H1 (cell line): ENCODE measurements around the gene SLC2A13. TPM values are rescaled to one million over a fixed set of nuclear protein-coding genes. Genes with fewer than 3 reads are reported as not detected.

ENCODE experiments used
- CTCF ChIA-PET: fragments of 300-600 bp; sonication (Branson Sonifier 250); formaldehyde crosslinking; loops from one replicate; lab custom pipeline; 2021; ENCODE audit not compliant: partially characterized antibody; lab: Charles Lee
- POLR2A ChIA-PET: fragments of 300-600 bp; sonication (Branson Sonifier 250); formaldehyde crosslinking; loops from one replicate; lab custom pipeline; 2021; ENCODE audit warnings: inconsistent platforms; ENCODE audit not compliant: partially characterized antibody; lab: Charles Lee
- DNase-seq, 2 experiments: peaks; one replicate each; pipeline versions ENCODE4 v3.0.0 to v3.0.0-alpha.2; 2010 to 2022; ENCODE audit warnings: low spot score in 2 of 2, low read depth in 1 of 2, mixed read lengths in 1 of 2
- FAIRE-seq: peaks from 2 replicates; lab custom pipeline; 2011; peaks lifted over from hg19 to GRCh38; lab: Jason Lieb, UNC
- H2AFZ ChIP-seq: 2 replicates; pipeline ENCODE4 v1.8.1; 2012; ENCODE audit warnings: low read length, inconsistent platforms
- H2AK5ac ChIP-seq: 2 replicates; pipeline ENCODE4 v1.6.1; 2013; ENCODE audit warnings: low read depth, low read length
- H2BK120ac ChIP-seq: replicated peaks from 2 replicates; pipeline ENCODE3; 2013; ENCODE audit warnings: low read depth, low read length, inconsistent platforms
- H2BK12ac ChIP-seq: 2 replicates; pipeline ENCODE4 v1.6.1; 2013; ENCODE audit warnings: low read depth, low read length
- H2BK15ac ChIP-seq: 2 replicates; pipeline ENCODE4 v1.6.1; 2013; ENCODE audit warnings: low read length
- H2BK20ac ChIP-seq: 2 replicates; pipeline ENCODE4 v1.6.1; 2013; ENCODE audit warnings: low read length
- H2BK5ac ChIP-seq: 2 replicates; pipeline ENCODE4 v1.6.1; 2013; ENCODE audit warnings: low read depth, low read length
- H3K14ac ChIP-seq: 2 replicates; pipeline ENCODE4 v1.6.1; 2013; ENCODE audit warnings: inconsistent platforms; ENCODE audit not compliant: insufficient read length
- H3K18ac ChIP-seq: 2 replicates; pipeline ENCODE4 v1.6.1; 2013; ENCODE audit warnings: low read length; ENCODE audit errors: extremely low read depth
- H3K23ac ChIP-seq: 2 replicates; pipeline ENCODE4 v1.6.1; 2013; ENCODE audit warnings: inconsistent platforms; ENCODE audit not compliant: insufficient read length
- H3K23me2 ChIP-seq: 2 replicates; pipeline ENCODE4 v1.6.1; 2013; ENCODE audit warnings: low read depth, low read length
- H3K27ac ChIP-seq: 2 replicates; pipeline ENCODE4 v1.6.1; 2011; ENCODE audit warnings: low read depth, low read length, inconsistent platforms
- H3K27me3 ChIP-seq, 4 experiments: replicated peaks in 1 of 4; 1 replicate in 1 of 4; 2 replicates in 3 of 4; pipeline versions ENCODE4 v1.6.1 to v1.8.1; 2011 to 2013; ENCODE audit warnings: low read length in 3 of 4, mild to moderate bottlenecking in 3 of 4, inconsistent platforms in 2 of 4, mixed read lengths in 2 of 4, moderate library complexity in 1 of 4; ENCODE audit not compliant: control insufficient read depth in 3 of 4, insufficient read depth in 3 of 4; ENCODE audit errors: extremely low read depth in 1 of 4
- H3K36me3 ChIP-seq, 4 experiments: 2 replicates each; pipeline versions ENCODE4 v1.6.1 to v1.8.1; 2011 to 2013; ENCODE audit warnings: mild to moderate bottlenecking in 4 of 4, low read length in 3 of 4, moderate library complexity in 2 of 4, control low read depth in 1 of 4, inconsistent platforms in 1 of 4; ENCODE audit not compliant: insufficient read depth in 4 of 4, control insufficient read depth in 2 of 4
- H3K4ac ChIP-seq: replicated peaks from 2 replicates; pipeline ENCODE3; 2013; ENCODE audit warnings: low read length, low read depth, mixed read lengths, inconsistent platforms; ENCODE audit not compliant: insufficient read length
- H3K4me1 ChIP-seq, 4 experiments: replicated peaks in 1 of 4; 1 replicate in 1 of 4; 2 replicates in 3 of 4; pipeline versions ENCODE4 v1.6.1 to v1.8.1; 2011 to 2013; ENCODE audit warnings: low read length in 3 of 4, inconsistent platforms in 2 of 4, mixed read lengths in 1 of 4; ENCODE audit not compliant: insufficient read depth in 4 of 4, control insufficient read depth in 3 of 4
- H3K4me2 ChIP-seq, 2 experiments: 2 replicates each; pipeline versions ENCODE4 v1.6.1 to v1.8.1; 2011 to 2013; ENCODE audit warnings: low read depth in 2 of 2, low read length in 2 of 2, control low read depth in 1 of 2, inconsistent platforms in 1 of 2, mild to moderate bottlenecking in 1 of 2; ENCODE audit not compliant: insufficient read depth in 1 of 2
- H3K4me3 ChIP-seq, 4 experiments: fragments of 200-600, 300-600 bp in 1 of 4; sonication (generic), shearing (Covaris generic), sonication (Bioruptor Twin) in 1 of 4; 2 replicates each; pipeline versions ENCODE4 v1.5.1 to v1.8.1; 2011 to 2016; ENCODE audit warnings: low read length in 4 of 4, low read depth in 3 of 4, control low read depth in 2 of 4, inconsistent platforms in 2 of 4, mild to moderate bottlenecking in 2 of 4, mixed read lengths in 1 of 4, moderate library complexity in 1 of 4; ENCODE audit not compliant: insufficient read depth in 2 of 4; ENCODE audit errors: extremely low read depth in 1 of 4
- H3K56ac ChIP-seq: replicated peaks from 2 replicates; pipeline ENCODE3; 2013; ENCODE audit warnings: low read depth, mild to moderate bottlenecking, mixed read lengths, low read length, inconsistent platforms; ENCODE audit not compliant: insufficient read length
- H3K79me1 ChIP-seq: 2 replicates; pipeline ENCODE4 v1.6.1; 2013; ENCODE audit warnings: low read depth, low read length, control low read depth
- H3K79me2 ChIP-seq, 2 experiments: 2 replicates each; pipeline versions ENCODE4 v1.6.1 to v1.8.1; 2012 to 2013; ENCODE audit warnings: low read length in 2 of 2, mild to moderate bottlenecking in 2 of 2, inconsistent platforms in 1 of 2; ENCODE audit not compliant: insufficient read depth in 2 of 2, control insufficient read depth in 1 of 2
- H3K9ac ChIP-seq, 4 experiments: replicated peaks in 1 of 4; 1 replicate in 1 of 4; 2 replicates in 3 of 4; pipeline versions ENCODE4 v1.6.1 to v1.8.1; 2011 to 2013; ENCODE audit warnings: low read depth in 3 of 4, low read length in 3 of 4, control low read depth in 2 of 4, mild to moderate bottlenecking in 2 of 4, moderate library complexity in 2 of 4, inconsistent platforms in 1 of 4; ENCODE audit errors: extremely low read depth in 1 of 4
- H3K9me3 ChIP-seq, 2 experiments: 2 replicates each; pipeline versions ENCODE4 v1.6.1 to v1.8.1; 2012 to 2013; ENCODE audit warnings: mild to moderate bottlenecking in 2 of 2, moderate library complexity in 2 of 2, control low read depth in 1 of 2, inconsistent platforms in 1 of 2, low read depth in 1 of 2, low read length in 1 of 2, mixed read lengths in 1 of 2; ENCODE audit not compliant: insufficient read depth in 2 of 2
- H4K20me1 ChIP-seq, 2 experiments: replicated peaks in 1 of 2; 2 replicates each; pipeline versions ENCODE3 to v1.8.1; 2011 to 2013; ENCODE audit warnings: inconsistent platforms in 2 of 2, low read length in 2 of 2, mild to moderate bottlenecking in 1 of 2; ENCODE audit not compliant: insufficient read depth in 2 of 2, control insufficient read depth in 1 of 2
- H4K5ac ChIP-seq: 2 replicates; pipeline ENCODE4 v1.6.1; 2013; ENCODE audit warnings: low read length, low read depth, mixed read lengths, inconsistent platforms; ENCODE audit not compliant: insufficient read length
- H4K8ac ChIP-seq: 2 replicates; pipeline ENCODE4 v1.8.0; 2013; ENCODE audit warnings: mild to moderate bottlenecking, moderate library complexity, low read length, inconsistent platforms; ENCODE audit not compliant: insufficient read depth; ENCODE audit errors: extremely low read depth
- H4K91ac ChIP-seq: replicated peaks from 2 replicates; pipeline ENCODE3; 2013; ENCODE audit warnings: low read length, mixed read lengths, inconsistent platforms; ENCODE audit not compliant: insufficient read length
- CREB1 ChIP-seq: IDR thresholded peaks from 2 replicates; pipeline ENCODE4 v1.6.1; 2012; ENCODE audit warnings: inconsistent platforms
- HDAC2 ChIP-seq, 2 experiments: fragments of 300-600 bp in 1 of 2; sonication (generic) in 1 of 2; IDR thresholded peaks; 2 replicates each; pipeline ENCODE4 v1.6.1; 2011 to 2012; ENCODE audit warnings: low read depth in 2 of 2, low read length in 2 of 2, mild to moderate bottlenecking in 2 of 2, moderate library complexity in 2 of 2, borderline replicate concordance in 1 of 2, inconsistent platforms in 1 of 2
- MAFK ChIP-seq: IDR thresholded peaks from 2 replicates; pipeline ENCODE4 v1.6.1; 2012; ENCODE audit warnings: low read depth, mild to moderate bottlenecking, improper control_type of control experiment, low read length
- POLR2A ChIP-seq, 2 experiments: IDR thresholded peaks; 1 replicate in 1 of 2; 2 replicates in 1 of 2; pipeline ENCODE4 v1.6.1; 2011; ENCODE audit warnings: low read depth in 2 of 2, low read length in 2 of 2, mild to moderate bottlenecking in 2 of 2; ENCODE audit errors: control extremely low read depth in 1 of 2
- RFX5 ChIP-seq: IDR thresholded peaks from 2 replicates; pipeline ENCODE4 v1.6.1; 2011; ENCODE audit warnings: low read depth, low read length, improper control_type of control experiment, borderline replicate concordance
- SIRT6 ChIP-seq: IDR thresholded peaks from one replicate; pipeline ENCODE4 v1.7.1; 2012; ENCODE audit warnings: low read length, inconsistent platforms
- SIX5 ChIP-seq: IDR thresholded peaks from 2 replicates; pipeline ENCODE4 v1.6.1; 2011; ENCODE audit warnings: mild to moderate bottlenecking, low read depth, low read length
- SP4 ChIP-seq: IDR thresholded peaks from 2 replicates; pipeline ENCODE4 v1.6.1; 2012; ENCODE audit warnings: low read length, inconsistent platforms
- TBP ChIP-seq: IDR thresholded peaks from 2 replicates; pipeline ENCODE4 v1.6.1; 2011; ENCODE audit warnings: low read depth, low read length, improper control_type of control experiment
- YY1 ChIP-seq: IDR thresholded peaks from 2 replicates; pipeline ENCODE4 v1.6.1; 2011; ENCODE audit warnings: low read depth, mild to moderate bottlenecking, low read length
- WGBS, 2 experiments: shearing (Covaris generic) in 1 of 2; methylation state at CpG; one replicate each; pipeline versions ENCODE4 v1.1.6 to v1.1.7; 2013 to 2015; ENCODE audit warnings: low lambda C conversion rate in 2 of 2, mixed read lengths in 2 of 2, inconsistent platforms in 1 of 2, low coverage in 1 of 2, missing lambda C conversion rate in 1 of 2; ENCODE audit not compliant: insufficient replicate concordance in 2 of 2, insufficient coverage in 1 of 2, insufficient read length in 1 of 2; ENCODE audit errors: extremely low coverage in 1 of 2, missing lambda C conversion rate in 1 of 2; 5-methylcytosine and 5-hydroxymethylcytosine counted together
- polyA plus RNA-seq, 7 experiments: library from polyadenylated mRNA; depleted of rRNA in 3 of 7; stranded (reverse) in 5 of 7; unstranded in 2 of 7; fragments of >200 nt in 5 of 7; fragments of 200-250 nt in 2 of 7; gene quantifications; 1 replicate in 5 of 7; 2 replicates in 1 of 7; 4 replicates in 1 of 7; pipeline versions ENCODE4 v1.2.1 to v1.2.3, GENCODE V29; 2011 to 2013; ENCODE audit warnings: missing spikeins in 2 of 7, mixed read lengths in 2 of 7
- total RNA-seq: library from RNA; stranded (reverse); fragmentation: NEBNext Ultra II Directional; extraction: Animal tissue kit (Norgen Biotek cat#: 25700); gene quantifications from 2 replicates; pipeline ENCODE4 v1.2.1, GENCODE V29; 2021
- TF ChIP-seq, protein P1 (sequence below): IDR thresholded peaks from 2 replicates; pipeline ENCODE4 v1.6.1; 2012; ENCODE audit warnings: inconsistent platforms
- TF ChIP-seq, protein P2 (sequence below): IDR thresholded peaks from 2 replicates; pipeline ENCODE4 v1.6.1; 2011; ENCODE audit warnings: low read depth, mild to moderate bottlenecking, low read length; ENCODE audit not compliant: insufficient read depth

The SLC2A13 gene
- total and polyA plus RNA-seq, 2 of the 8 experiments (the other 6 are each of a cell fraction or from before 2014, with no cell fraction given), result 2.8 to 9.6 TPM

DNA sequence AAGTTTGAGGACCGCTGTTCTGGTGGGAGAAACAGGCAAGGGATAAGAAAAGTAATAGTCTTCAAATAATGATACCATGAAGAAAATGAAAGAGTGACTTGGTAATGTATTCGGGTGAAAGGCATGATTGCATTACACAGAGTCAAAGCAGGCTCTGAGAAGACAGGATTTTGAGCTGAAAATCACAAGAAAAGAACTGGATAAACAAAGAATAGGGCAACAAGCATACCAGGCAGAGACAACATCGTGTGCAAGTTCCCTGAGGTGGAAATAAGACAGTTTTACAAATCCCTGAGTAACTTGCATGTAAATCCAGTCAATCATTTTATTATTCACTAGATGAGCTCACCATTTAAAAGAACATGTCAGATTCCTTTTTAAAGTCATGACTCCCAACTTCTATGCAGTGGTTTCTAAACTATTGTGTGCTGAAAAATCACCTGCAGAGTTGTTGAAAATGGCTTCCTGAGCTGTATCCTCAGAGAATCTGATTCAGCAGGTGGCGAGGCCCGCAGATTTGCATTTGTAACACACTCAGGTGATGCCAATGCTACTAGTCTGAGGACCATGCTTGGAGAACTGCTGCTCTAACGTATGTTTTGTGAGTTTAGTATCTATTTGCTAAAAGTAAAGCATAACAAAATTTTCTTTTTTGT is 353.3 kb downstream of the SLC2A13 start:
- no peaks in the 10 kb centered on the region for H3K23me2 ChIP-seq
- H2BK20ac ChIP-seq, result no peak overlapping the region
- no peaks in the 10 kb centered on the region for H3K79me2 ChIP-seq
- 0 out of 2 replicates have a peak overlapping the region, but pooled peaks have one; percentile 24 for H3K27ac ChIP-seq
- peak overlapping the region; percentile 57; the same call in 1 of the 2 replicates for H2BK5ac ChIP-seq
- H3K14ac ChIP-seq, result no peak overlapping the region
- H3K79me1 ChIP-seq, result no peaks in the 10 kb centered on the region
- no peaks in the 10 kb centered on the region for H3K36me3 ChIP-seq
- H4K5ac ChIP-seq, result no peak overlapping the region
- peak overlapping the region; percentile 36 for H3K4ac ChIP-seq
- H4K91ac ChIP-seq, result no peak overlapping the region
- no peak overlapping the region for H2BK120ac ChIP-seq
- no peak overlapping the region for H2BK15ac ChIP-seq
- DNase-seq (peak in 1 of 2 experiments; percentile 31), FAIRE-seq (peak; percentile 71)
- H3K23ac ChIP-seq, result no peak overlapping the region
- no peaks in the 10 kb centered on the region for H3K27me3 ChIP-seq
- peak overlapping the region in 1 of 4 experiments; percentile 14; a peak in 1 of 7 replicates for H3K9ac ChIP-seq
- no peak overlapping the region for H4K8ac ChIP-seq
- H4K20me1 ChIP-seq, result no peaks in the 10 kb centered on the region
- H3K4me3 ChIP-seq, result peak overlapping the region in 1 of 4 experiments; percentile 7; a peak in 1 of 8 replicates
- H3K4me2 ChIP-seq, result peak overlapping the region; percentile 15 to 38; a peak in 3 of 4 replicates
- 26% methylated on average over 6 of the region's 6 CpGs; no CpG with 5 or more reads in 1 of the 2 experiments for WGBS, 2 experiments
- peak overlapping the region; percentile 51; the same call in 1 of the 2 replicates for H2BK12ac ChIP-seq
- peaks cover 0 to 12% (median 5%) of the 10 kb centered on the region in 4 experiments; a peak in 4 of 7 replicates for H3K4me1 ChIP-seq
- POLR2A ChIA-PET, result interaction anchor here (1.0 to 1.5 kb wide), 2 partner anchors 10 to 20 kb away, joined by 3 read pairs; no protein-coding TSS in a partner anchor
- CTCF ChIA-PET, result interaction anchor here (0.6 to 1.3 kb wide), 3 partner anchors 10 to 258 kb away, joined by 3 to 4 read pairs (median 3); no protein-coding TSS in a partner anchor
- H3K56ac ChIP-seq, result no peak overlapping the region
- no peak overlapping the region for H2AFZ ChIP-seq
- no peak overlapping the region for H2AK5ac ChIP-seq
- H3K9me3 ChIP-seq, result no peaks in the 10 kb centered on the region
- no peak overlapping the region for H3K18ac ChIP-seq
- TF ChIP-seq RFX5, result no peak
- TF ChIP-seq SIRT6, result no peak
- TF ChIP-seq, protein P1, sequence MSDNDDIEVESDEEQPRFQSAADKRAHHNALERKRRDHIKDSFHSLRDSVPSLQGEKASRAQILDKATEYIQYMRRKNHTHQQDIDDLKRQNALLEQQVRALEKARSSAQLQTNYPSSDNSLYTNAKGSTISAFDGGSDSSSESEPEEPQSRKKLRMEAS, result peak; percentile 54
- no peak for TF ChIP-seq CREB1
- TF ChIP-seq POLR2A (IDR thresholded peaks at IDR 0.05; ENCODE audit: control extremely low read depth in 1 of 2, low read depth in 2 of 2, low read length in 2 of 2), result no peak
- peak; percentile 87 for TF ChIP-seq YY1
- peak; percentile 41; the same call in 1 of the 2 replicates for TF ChIP-seq MAFK
- TF ChIP-seq, protein P2, sequence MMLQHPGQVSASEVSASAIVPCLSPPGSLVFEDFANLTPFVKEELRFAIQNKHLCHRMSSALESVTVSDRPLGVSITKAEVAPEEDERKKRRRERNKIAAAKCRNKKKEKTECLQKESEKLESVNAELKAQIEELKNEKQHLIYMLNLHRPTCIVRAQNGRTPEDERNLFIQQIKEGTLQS, result no peak
- peak in 1 of 2 experiments; percentile 59; a peak in 1 of 4 replicates for TF ChIP-seq HDAC2 (IDR thresholded peaks at IDR 0.05; ENCODE audit: borderline replicate concordance in 1 of 2, low read depth in 2 of 2, low read length in 2 of 2)
- no peak for TF ChIP-seq SP4
- TF ChIP-seq SIX5, result no peak
- TF ChIP-seq TBP, result no peak
